ENCODE measurements around the gene ATG2A.

The ATG2A gene

DNA sequence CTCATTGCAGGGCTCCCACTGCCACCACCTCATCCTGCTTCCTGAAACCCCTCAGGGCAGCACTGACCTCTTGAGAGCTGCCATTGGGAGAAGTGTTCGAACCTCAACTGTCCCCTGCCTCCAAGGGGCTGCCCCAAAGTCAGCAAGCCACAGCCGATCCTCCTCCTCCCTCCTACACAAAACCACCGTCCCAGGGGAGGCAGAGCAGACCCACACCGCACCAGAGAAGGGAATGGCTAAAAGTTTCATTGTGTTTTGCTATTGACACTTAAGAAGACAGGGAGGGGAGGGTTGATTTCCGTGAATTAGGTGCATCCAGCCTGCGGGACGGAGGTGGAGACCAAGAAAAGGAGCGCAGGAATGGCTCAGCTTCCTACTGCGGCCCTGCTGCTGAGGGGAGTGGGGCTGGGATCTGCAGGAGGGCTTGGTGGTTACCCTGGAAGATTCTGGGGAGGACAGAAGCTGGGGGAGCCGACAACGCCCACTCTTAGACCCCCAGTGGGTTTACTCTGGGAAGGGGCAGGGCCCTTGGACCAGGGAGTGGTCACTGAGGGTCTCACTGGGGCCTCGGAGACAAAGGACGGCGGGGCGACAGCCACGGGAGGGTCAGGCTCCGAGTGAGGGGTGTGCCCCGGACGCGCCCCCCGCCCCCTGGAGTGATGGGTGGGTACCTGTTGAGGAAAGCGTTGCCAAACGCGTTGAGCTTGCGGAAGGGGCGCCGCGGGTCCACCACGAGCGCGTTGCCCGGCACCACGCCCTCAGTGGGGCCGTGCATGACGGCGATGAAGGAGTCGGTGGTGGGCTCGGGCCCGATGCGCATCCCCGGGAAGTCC, 39.4 kb downstream of the ATG2A start:
- H3K4me3 Mint-ChIP-seq, result peak overlapping the region; percentile 98
- peaks cover 74% of the 10 kb centered on the region for H3K4me1 Mint-ChIP-seq (ENCODE audit: low read depth)
- H3K27ac Mint-ChIP-seq, result peak overlapping the region; percentile 94
- peaks cover 61% of the 10 kb centered on the region for H3K36me3 Mint-ChIP-seq (ENCODE audit: low read depth)
- no peaks in the 10 kb centered on the region for H3K27me3 Mint-ChIP-seq
- peak; percentile 50 for DNase-seq
- no peaks in the 10 kb centered on the region for H3K9me3 Mint-ChIP-seq

GRCh38 chr11:64876835-64877341, 40.1 kb downstream of the ATG2A start:
- no peaks in the 10 kb centered on the region for H3K9me3 Mint-ChIP-seq
- H3K4me3 Mint-ChIP-seq, result peak overlapping the region; percentile 98
- H3K27ac Mint-ChIP-seq, result peak overlapping the region; percentile 94
- peaks cover 77% of the 10 kb centered on the region for H3K4me1 Mint-ChIP-seq (ENCODE audit: low read depth)
- DNase-seq, result no peak
- H3K36me3 Mint-ChIP-seq (ENCODE audit: low read depth), result peaks cover 69% of the 10 kb centered on the region
- H3K27me3 Mint-ChIP-seq, result no peaks in the 10 kb centered on the region

DNA sequence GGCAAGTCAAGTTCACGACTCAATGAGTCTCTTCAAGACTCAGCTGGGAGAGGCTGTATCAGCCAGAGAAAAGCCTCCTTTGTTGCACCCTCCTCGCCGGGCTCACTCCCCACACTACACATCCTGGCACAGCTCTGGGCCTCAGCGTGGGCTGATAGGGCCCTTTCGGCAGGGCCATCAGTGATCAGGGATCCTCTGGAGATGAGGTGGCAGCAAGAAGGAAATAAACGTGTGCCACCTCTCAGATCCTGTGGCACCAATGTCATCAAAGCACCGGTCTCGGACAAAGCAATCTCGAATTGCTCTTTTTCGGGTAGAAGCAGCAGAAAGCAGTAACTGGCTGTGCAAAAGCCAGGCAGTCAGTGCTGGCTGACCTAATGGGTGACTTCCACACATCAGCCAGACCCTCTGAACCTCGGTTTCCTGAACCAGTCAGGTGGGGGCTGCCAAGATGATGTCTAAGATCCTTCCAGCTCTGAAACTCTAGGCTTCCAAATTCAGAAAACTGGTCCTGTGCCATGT, 40.7 kb downstream of the ATG2A start:
- peaks cover 75% of the 10 kb centered on the region for H3K36me3 Mint-ChIP-seq (ENCODE audit: low read depth)
- peaks cover 78% of the 10 kb centered on the region for H3K4me1 Mint-ChIP-seq (ENCODE audit: low read depth)
- no peaks in the 10 kb centered on the region for H3K9me3 Mint-ChIP-seq
- peak overlapping the region; percentile 94 for H3K27ac Mint-ChIP-seq
- peak overlapping the region; percentile 98 for H3K4me3 Mint-ChIP-seq
- no peaks in the 10 kb centered on the region for H3K27me3 Mint-ChIP-seq
- peak; percentile 69 for DNase-seq

GRCh38 chr11:64875369-64876228, 41.4 kb downstream of the ATG2A start:
- H3K4me3 Mint-ChIP-seq, result peak overlapping the region; percentile 98
- no peaks in the 10 kb centered on the region for H3K27me3 Mint-ChIP-seq
- DNase-seq, result no peak
- peak overlapping the region; percentile 94 for H3K27ac Mint-ChIP-seq
- H3K36me3 Mint-ChIP-seq (ENCODE audit: low read depth), result peaks cover 81% of the 10 kb centered on the region
- no peaks in the 10 kb centered on the region for H3K9me3 Mint-ChIP-seq
- peaks cover 78% of the 10 kb centered on the region for H3K4me1 Mint-ChIP-seq (ENCODE audit: low read depth)

- Mint-ChIP-seq H3K36me3 (ENCODE audit: low read depth) (peaks cover 92% of the 10 kb centered on the region), H3K27ac (peak overlapping the region; percentile 94), H3K9me3 (no peaks in the 10 kb centered on the region), H3K27me3 (no peaks in the 10 kb centered on the region), H3K4me3 (peak overlapping the region; percentile 98), H3K4me1 (ENCODE audit: low read depth) (peaks cover 78% of the 10 kb centered on the region)
- no peak for DNase-seq
Observed at GRCh38 chr11:64874308-64875240, 42.4 kb downstream of the ATG2A start.

GRCh38 chr11:64872790-64873488, 44.1 kb downstream of the ATG2A start:
- no peaks in the 10 kb centered on the region for H3K27me3 Mint-ChIP-seq
- H3K4me3 Mint-ChIP-seq, result peak overlapping the region; percentile 38
- H3K27ac Mint-ChIP-seq, result peak overlapping the region; percentile 73
- no peaks in the 10 kb centered on the region for H3K9me3 Mint-ChIP-seq
- DNase-seq, result no peak
- peaks cover 100% of the 10 kb centered on the region for H3K36me3 Mint-ChIP-seq (ENCODE audit: low read depth)
- H3K4me1 Mint-ChIP-seq (ENCODE audit: low read depth), result peaks cover 87% of the 10 kb centered on the region

- no peak for DNase-seq
- Mint-ChIP-seq H3K36me3 (ENCODE audit: low read depth) (peaks cover 97% of the 10 kb centered on the region), H3K27ac (peak overlapping the region; percentile 90), H3K27me3 (no peaks in the 10 kb centered on the region), H3K4me1 (ENCODE audit: low read depth) (peaks cover 89% of the 10 kb centered on the region), H3K9me3 (peaks cover 3% of the 10 kb centered on the region), H3K4me3 (peak overlapping the region; percentile 69)
Observed at GRCh38 chr11:64871492-64871891, 45.5 kb downstream of the ATG2A start.

GRCh38 chr11:64870893-64871466, 46.0 kb downstream of the ATG2A start:
- peaks cover 5% of the 10 kb centered on the region for H3K9me3 Mint-ChIP-seq
- H3K27ac Mint-ChIP-seq, result peak overlapping the region; percentile 90
- H3K27me3 Mint-ChIP-seq, result no peaks in the 10 kb centered on the region
- peaks cover 97% of the 10 kb centered on the region for H3K36me3 Mint-ChIP-seq (ENCODE audit: low read depth)
- DNase-seq, result no peak
- H3K4me1 Mint-ChIP-seq (ENCODE audit: low read depth), result peaks cover 89% of the 10 kb centered on the region
- H3K4me3 Mint-ChIP-seq, result peak overlapping the region; percentile 69

- DNase-seq, result no peak
- Mint-ChIP-seq H3K36me3 (ENCODE audit: low read depth) (peaks cover 96% of the 10 kb centered on the region), H3K4me1 (ENCODE audit: low read depth) (peaks cover 89% of the 10 kb centered on the region)
Observed at GRCh38 chr11:64870176-64870892, 46.7 kb downstream of the ATG2A start.

GRCh38 chr11:64869571-64870175, 47.3 kb downstream of the ATG2A start:
- H3K27ac Mint-ChIP-seq, result peak overlapping the region; percentile 90
- peak overlapping the region; percentile 68 for H3K4me3 Mint-ChIP-seq
- no peaks in the 10 kb centered on the region for H3K27me3 Mint-ChIP-seq
- H3K4me1 Mint-ChIP-seq (ENCODE audit: low read depth), result peaks cover 89% of the 10 kb centered on the region
- peaks cover 91% of the 10 kb centered on the region for H3K36me3 Mint-ChIP-seq (ENCODE audit: low read depth)
- peak; percentile 51 for DNase-seq
- H3K9me3 Mint-ChIP-seq, result peaks cover 8% of the 10 kb centered on the region

More at GRCh38 chr11:64870176-64870892, 46.7 kb downstream of the ATG2A start:
- H3K4me3 Mint-ChIP-seq, result peak overlapping the region; percentile 68
- H3K9me3 Mint-ChIP-seq, result peaks cover 8% of the 10 kb centered on the region
- peak overlapping the region; percentile 90 for H3K27ac Mint-ChIP-seq
- H3K27me3 Mint-ChIP-seq, result no peaks in the 10 kb centered on the region

DNA sequence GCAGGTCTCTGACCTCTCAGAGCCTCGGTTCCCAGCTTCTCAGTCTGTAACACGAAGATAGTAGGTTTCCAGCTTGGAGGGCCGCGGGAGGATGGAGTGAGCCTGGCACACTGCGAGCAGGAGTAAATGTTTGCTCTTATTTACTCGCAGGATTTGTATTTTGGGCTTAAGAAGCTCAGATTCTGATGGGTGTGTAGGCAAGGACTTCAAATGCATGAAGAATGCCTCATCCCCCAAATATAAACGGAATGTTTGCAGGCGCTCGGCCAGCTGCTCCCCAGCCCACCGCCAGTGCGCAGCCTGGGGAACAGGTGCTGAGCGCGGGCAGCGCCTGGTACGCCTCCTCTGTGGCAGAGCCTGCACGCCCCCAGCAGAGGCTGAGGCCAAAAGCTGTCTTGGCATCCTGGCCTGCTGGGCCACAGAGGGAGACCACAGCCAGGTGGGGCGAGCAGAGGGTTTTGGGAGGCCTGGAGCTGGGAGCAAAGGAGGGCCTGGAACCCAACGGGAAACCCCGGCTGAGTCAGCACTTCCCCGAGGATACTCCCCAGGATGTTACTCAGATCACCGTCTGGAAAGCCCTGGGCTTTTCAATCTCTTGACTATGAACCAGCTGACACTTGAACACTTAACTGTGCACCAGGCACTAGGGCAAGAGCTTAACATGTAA, 48.0 kb downstream of the ATG2A start:
- H3K27ac Mint-ChIP-seq, result peak overlapping the region; percentile 90
- DNase-seq, result peak; percentile 64
- peaks cover 84% of the 10 kb centered on the region for H3K36me3 Mint-ChIP-seq (ENCODE audit: low read depth)
- no peaks in the 10 kb centered on the region for H3K27me3 Mint-ChIP-seq
- peaks cover 89% of the 10 kb centered on the region for H3K4me1 Mint-ChIP-seq (ENCODE audit: low read depth)
- H3K4me3 Mint-ChIP-seq, result peak overlapping the region; percentile 68
- H3K9me3 Mint-ChIP-seq, result peaks cover 8% of the 10 kb centered on the region
